Transverse colon (tissue), 4 donors: ENCODE data around the gene F13A1. TPM values are rescaled to one million over a fixed set of nuclear protein-coding genes. Genes with fewer than 3 reads are reported as not detected.
A peak's percentile ranks its signal among the peaks of the same experiment; 100 is the strongest.

Experiments used
- DNase-seq: peaks from one replicate; pipeline ENCODE4 v3.0.0-alpha.2; 2019
- H3K27ac ChIP-seq, 4 donors: fragments of 200-600 bp; sonication (generic); 2 replicates each; pipeline ENCODE4 v1.5.1; 2016 to 2018; ENCODE audit warnings: inconsistent platforms in 4 of 4
- H3K27me3 ChIP-seq: fragments of 200-600 bp; sonication (generic); 2 replicates; pipeline ENCODE4 v1.5.1; 2017; ENCODE audit warnings: inconsistent platforms
- H3K36me3 ChIP-seq, 4 donors: fragments of 200-600 bp; sonication (generic); 2 replicates each; pipeline ENCODE4 v1.5.1; 2017 to 2019; ENCODE audit warnings: inconsistent platforms in 4 of 4
- H3K4me1 ChIP-seq, 4 donors: fragments of 200-600 bp; sonication (generic); 2 replicates each; pipeline ENCODE4 v1.5.1; 2017 to 2020; ENCODE audit warnings: inconsistent platforms in 4 of 4
- H3K4me3 ChIP-seq, 4 donors: fragments of 200-600 bp; sonication (generic); 1 replicate in 1 of 4; 2 replicates in 3 of 4; pipeline versions ENCODE4 v1.5.1 to v1.6.1; 2017 to 2019; ENCODE audit warnings: inconsistent platforms in 4 of 4
- H3K9me3 ChIP-seq, 2 donors: fragments of 200-600 bp; sonication (generic); 2 replicates each; pipeline ENCODE4 v1.5.1; 2017 to 2019; ENCODE audit warnings: inconsistent platforms in 2 of 2
- EP300 ChIP-seq: sonication (generic); formaldehyde crosslinking; IDR thresholded peaks from one replicate; pipeline ENCODE4 v1.6.1; 2017; ENCODE audit warnings: antibody characterized with exemption, low read depth
- POLR2A ChIP-seq: fragments of 450-650 bp; IDR thresholded peaks from one replicate; pipeline ENCODE4 v1.6.1; 2016; ENCODE audit warnings: antibody characterized with exemption, mild to moderate bottlenecking, moderate library complexity
- POLR2AphosphoS5 ChIP-seq, 3 donors: sonication (generic); formaldehyde crosslinking; IDR thresholded peaks; one replicate each; pipeline ENCODE4 v1.6.1; 2016; ENCODE audit warnings: antibody characterized with exemption in 3 of 3
- WGBS, 2 donors: methylation state at CpG; one replicate each; pipeline ENCODE4 v1.1.5; 2018; ENCODE audit warnings: low coverage in 1 of 2; 5-methylcytosine and 5-hydroxymethylcytosine counted together
- in situ Hi-C, 4 donors: fragments of 200-750 bp; cut with MboI; loops; one replicate each; pipeline versions ENCODE4 v1.15.0 to v1.15.1; 2017; ENCODE audit warnings: low sequenced_read_pairs in 3 of 4, low pct_ligation_motif_present in 1 of 4, low pct_unique_long_range_greater_than_20kb in 1 of 4
- intact Hi-C: fragments of 100-400 bp; cut with DNase I; formaldehyde crosslinking; loops from one replicate; pipeline ENCODE4 v1.15.1; 2023; ENCODE audit warnings: low total_unique reads
- total RNA-seq, 4 donors: library from RNA; depleted of rRNA; stranded (reverse); fragments of >200 nt; gene quantifications; one replicate each; pipeline ENCODE4 v1.1.0, GENCODE V29; 2016
- TF ChIP-seq, protein P1 (sequence below), 5 experiments: fragments of 200-600 bp in 3 of 5; fragments of 450-650 bp in 2 of 5; sonication (generic) in 3 of 5; IDR thresholded peaks; 1 replicate in 2 of 5; 2 replicates in 3 of 5; pipeline ENCODE4 v1.5.1; 2016 to 2017; ENCODE audit warnings: antibody characterized with exemption in 5 of 5, inconsistent platforms in 3 of 5, mild to moderate bottlenecking in 2 of 5, moderate library complexity in 1 of 5

The F13A1 gene
- 10 to 100 TPM in 3 of 4 donors, 1 to 10 TPM in 1; 5.4 to 58.4 (median 27.0) TPM for total RNA-seq

DNA sequence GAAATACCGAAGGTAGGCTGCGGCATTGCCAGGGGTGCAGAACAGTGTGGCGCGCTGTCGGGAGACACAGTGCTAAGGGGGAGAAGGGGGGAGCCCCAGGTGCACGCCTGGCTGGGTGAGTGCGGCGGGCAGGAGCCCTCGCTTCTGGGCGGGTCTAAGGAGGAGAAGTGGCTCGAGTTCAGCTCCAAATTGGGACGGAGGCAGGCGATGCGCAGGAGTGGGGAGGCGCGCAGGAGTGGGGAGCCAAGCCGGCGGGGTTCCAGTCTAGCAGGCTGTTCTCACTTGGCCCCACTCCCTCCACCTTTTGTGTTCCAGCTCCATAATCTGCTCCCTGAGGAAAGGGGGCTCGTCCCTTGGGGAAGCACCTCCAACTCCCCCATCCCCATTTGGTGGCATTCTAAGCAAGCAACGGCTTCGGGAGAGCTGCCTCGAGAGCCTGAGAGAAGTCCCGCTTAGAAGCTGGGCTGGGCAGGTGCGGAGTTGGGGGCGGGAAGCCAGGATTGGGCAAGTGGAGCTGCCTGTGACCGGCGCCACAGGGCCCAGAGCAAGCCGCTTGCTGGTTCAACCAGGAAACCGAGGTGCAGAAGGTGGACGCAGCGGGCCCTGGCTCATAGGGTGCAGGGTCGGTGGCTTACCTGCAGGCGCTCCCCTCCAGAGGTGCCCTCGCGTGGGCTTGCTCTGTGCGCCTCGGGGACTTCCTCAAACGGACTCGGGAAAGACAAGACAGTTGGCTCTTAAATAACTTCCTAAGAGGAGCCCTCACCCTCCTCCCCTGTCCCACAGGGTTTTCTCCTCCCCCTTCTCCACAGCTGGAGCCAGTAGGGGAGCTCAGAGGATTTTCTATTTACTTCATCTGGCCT lies at the start of gene F13A1:
TSS of gene F13A1 (minus strand) at position 711 of the 860 bp plus-strand sequence. CDS start 1,998 bp downstream, outside the sequence.
- Histone ChIP-seq H3K4me1 (no peaks in the 10 kb centered on the region), H3K36me3 (no peaks in the 10 kb centered on the region), H3K27ac (peak within 1 kb of the TSS in 1 of 4 donors; percentile 16), H3K4me3 (peak within 1 kb of the TSS in 1 of 4 donors; percentile 13), H3K9me3 (no peaks in the 10 kb centered on the region), H3K27me3 (peaks cover 62% of the 10 kb centered on the region)
- TF ChIP-seq EP300 = no peak
- TF ChIP-seq, protein P1, sequence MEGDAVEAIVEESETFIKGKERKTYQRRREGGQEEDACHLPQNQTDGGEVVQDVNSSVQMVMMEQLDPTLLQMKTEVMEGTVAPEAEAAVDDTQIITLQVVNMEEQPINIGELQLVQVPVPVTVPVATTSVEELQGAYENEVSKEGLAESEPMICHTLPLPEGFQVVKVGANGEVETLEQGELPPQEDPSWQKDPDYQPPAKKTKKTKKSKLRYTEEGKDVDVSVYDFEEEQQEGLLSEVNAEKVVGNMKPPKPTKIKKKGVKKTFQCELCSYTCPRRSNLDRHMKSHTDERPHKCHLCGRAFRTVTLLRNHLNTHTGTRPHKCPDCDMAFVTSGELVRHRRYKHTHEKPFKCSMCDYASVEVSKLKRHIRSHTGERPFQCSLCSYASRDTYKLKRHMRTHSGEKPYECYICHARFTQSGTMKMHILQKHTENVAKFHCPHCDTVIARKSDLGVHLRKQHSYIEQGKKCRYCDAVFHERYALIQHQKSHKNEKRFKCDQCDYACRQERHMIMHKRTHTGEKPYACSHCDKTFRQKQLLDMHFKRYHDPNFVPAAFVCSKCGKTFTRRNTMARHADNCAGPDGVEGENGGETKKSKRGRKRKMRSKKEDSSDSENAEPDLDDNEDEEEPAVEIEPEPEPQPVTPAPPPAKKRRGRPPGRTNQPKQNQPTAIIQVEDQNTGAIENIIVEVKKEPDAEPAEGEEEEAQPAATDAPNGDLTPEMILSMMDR (IDR thresholded peaks at IDR 0.05) = no peak
- peak; percentile 47 for TF ChIP-seq POLR2A
- TF ChIP-seq POLR2AphosphoS5 (IDR thresholded peaks at IDR 0.05) = peak in 1 of 3 donors; percentile 45
- intact Hi-C loops (no loop called here), in situ Hi-C loops (no loop called here)
- peak; percentile 17 for DNase-seq
- WGBS, 2 donors = 10 to 13% methylated on average over 5 to 32 of the region's 39 CpGs

DNA sequence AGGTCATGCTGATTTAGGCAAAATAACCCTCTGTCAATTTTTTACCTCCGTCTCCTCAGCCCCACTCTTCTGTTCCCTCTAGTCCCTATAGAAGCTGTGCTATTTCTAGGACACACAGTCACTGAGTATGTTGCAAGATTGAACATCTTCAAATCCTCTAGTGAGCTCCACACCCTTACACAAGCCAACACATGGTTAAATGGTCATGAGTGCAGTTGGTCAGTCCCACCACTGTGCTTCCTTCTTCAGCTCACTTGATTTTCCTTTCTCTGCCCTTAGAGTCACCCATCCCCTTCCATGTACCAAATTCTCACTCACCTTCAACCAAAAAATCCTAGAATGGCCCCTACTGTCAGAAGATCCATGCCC lies 48.2 kb upstream of the F13A1 start:
- H3K9me3 ChIP-seq = no peaks in the 10 kb centered on the region
- no peak overlapping the region for H3K4me3 ChIP-seq
- no peak for TF ChIP-seq POLR2A
- TF ChIP-seq, protein P1 (IDR thresholded peaks at IDR 0.05) = no peak
- TF ChIP-seq EP300 = no peak
- TF ChIP-seq POLR2AphosphoS5 (IDR thresholded peaks at IDR 0.05) = no peak
- intact Hi-C loops = no loop called here
- in situ Hi-C loops = no loop called here
- no peaks in the 10 kb centered on the region for H3K27me3 ChIP-seq
- no peak for DNase-seq
- WGBS, 2 donors = 82 to 86% methylated on average over 1 of the region's 1 CpG
- H3K36me3 ChIP-seq = no peaks in the 10 kb centered on the region
- H3K27ac ChIP-seq = no peak overlapping the region
- no peaks in the 10 kb centered on the region for H3K4me1 ChIP-seq

DNA sequence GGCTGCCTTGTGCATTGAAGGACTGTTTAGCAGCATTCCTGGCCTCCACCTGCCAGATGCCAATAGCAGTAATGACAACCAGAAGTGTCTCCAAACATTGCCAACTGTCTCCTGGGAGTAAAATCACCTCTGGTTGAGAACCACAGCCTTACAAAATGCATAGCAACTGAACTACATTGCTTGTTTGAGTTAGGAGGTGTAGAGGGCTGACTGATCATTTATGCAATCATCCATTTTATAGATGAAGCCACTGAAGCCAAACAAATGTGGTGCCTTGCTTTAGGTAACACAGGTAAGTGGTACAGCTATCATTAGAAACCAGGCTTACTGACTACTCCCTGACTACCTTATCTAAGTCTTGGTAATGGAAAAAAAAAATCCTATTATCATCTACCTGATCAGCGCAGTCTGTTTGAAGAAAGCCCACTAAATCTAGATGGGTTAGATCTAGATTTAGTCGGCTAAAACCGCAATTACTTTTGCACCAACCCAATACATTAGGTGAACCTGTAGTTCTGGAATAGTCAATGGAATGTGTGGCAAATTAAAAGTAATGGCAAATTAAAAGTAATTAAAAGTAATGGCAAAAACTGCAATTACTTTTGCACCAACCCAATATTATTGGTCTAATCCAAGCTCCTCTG lies 47.7 kb upstream of the F13A1 start:
- no peak overlapping the region for H3K4me3 ChIP-seq
- no peaks in the 10 kb centered on the region for H3K36me3 ChIP-seq
- no peak for DNase-seq
- in situ Hi-C loops (no loop called here), intact Hi-C loops (no loop called here)
- H3K4me1 ChIP-seq = no peaks in the 10 kb centered on the region
- H3K9me3 ChIP-seq = no peaks in the 10 kb centered on the region
- no peak overlapping the region for H3K27ac ChIP-seq
- no peaks in the 10 kb centered on the region for H3K27me3 ChIP-seq
- WGBS, 2 donors = 89 to 93% methylated on average over 3 of the region's 3 CpGs
- TF ChIP-seq EP300 (no peak), POLR2AphosphoS5 (IDR thresholded peaks at IDR 0.05) (no peak), POLR2A (no peak)
- TF ChIP-seq, protein P1 (IDR thresholded peaks at IDR 0.05) = no peak

DNA sequence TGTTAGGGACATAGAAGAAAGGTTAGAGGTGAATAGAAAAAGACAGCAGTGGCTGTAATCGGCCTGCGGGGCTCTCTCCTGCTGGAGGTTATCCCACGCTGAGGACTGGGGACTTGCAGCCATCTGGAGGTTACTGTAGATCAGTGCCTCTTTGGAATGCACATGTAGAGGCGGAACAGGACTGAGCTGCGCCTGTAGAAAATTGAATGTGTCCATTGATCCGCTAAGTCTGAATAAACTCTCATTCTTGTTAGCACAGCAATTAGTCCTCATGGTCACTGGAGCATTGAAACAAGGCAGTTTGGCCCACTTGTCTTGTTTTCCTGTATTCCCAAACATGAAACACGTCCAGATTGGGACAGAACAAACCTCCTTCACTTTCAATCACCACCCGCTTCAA lies 46.3 kb upstream of the F13A1 start:
- intact Hi-C loops (no loop called here), in situ Hi-C loops (no loop called here)
- no peaks in the 10 kb centered on the region for H3K36me3 ChIP-seq
- H3K27me3 ChIP-seq = no peaks in the 10 kb centered on the region
- 60 to 70% methylated on average over 4 to 8 of the region's 8 CpGs for WGBS, 2 donors
- TF ChIP-seq POLR2AphosphoS5 (IDR thresholded peaks at IDR 0.05) (no peak), EP300 (no peak), POLR2A (no peak)
- TF ChIP-seq, protein P1 (IDR thresholded peaks at IDR 0.05) = no peak
- H3K4me3 ChIP-seq = no peak overlapping the region
- no peak for DNase-seq
- no peaks in the 10 kb centered on the region for H3K4me1 ChIP-seq
- H3K27ac ChIP-seq = no peak overlapping the region
- H3K9me3 ChIP-seq = no peaks in the 10 kb centered on the region
